Thoracic aorta (tissue), 2 donors: ENCODE data around the gene CTU2. TPM values are rescaled to one million over a fixed set of nuclear protein-coding genes. Genes with fewer than 3 reads are reported as not detected.

ENCODE experiments used
- ATAC-seq: fragments of 150-250 bp; one replicate; pipeline ENCODE4 v1.8.0; 2017; ENCODE audit warnings: low read depth; ENCODE audit not compliant: insufficient number of reproducible peaks, low FRiP score
- DNase-seq: peaks from one replicate; pipeline ENCODE4 v3.0.0-alpha.2; 2020; ENCODE audit warnings: low spot score
- H3K27ac ChIP-seq, 2 donors: fragments of 200-600 bp; sonication (generic); 1 replicate in 1 of 2; 2 replicates in 1 of 2; pipeline ENCODE4 v1.5.1; 2016; ENCODE audit warnings: mild to moderate bottlenecking in 2 of 2, moderate library complexity in 2 of 2
- H3K27me3 ChIP-seq: fragments of 200-600 bp; sonication (generic); replicated peaks from 2 replicates; pipeline ENCODE4 v1.6.0; 2016; ENCODE audit warnings: mild to moderate bottlenecking; ENCODE audit not compliant: insufficient read depth
- H3K36me3 ChIP-seq: fragments of 200-600 bp; sonication (generic); one replicate; pipeline ENCODE4 v1.5.1; 2016
- H3K4me1 ChIP-seq, 2 donors: fragments of 200-600 bp; sonication (generic); 1 replicate in 1 of 2; 2 replicates in 1 of 2; pipeline versions ENCODE4 v1.5.1 to v1.6.0; 2016; ENCODE audit warnings: low read depth in 2 of 2, mild to moderate bottlenecking in 1 of 2; ENCODE audit not compliant: control insufficient read depth in 1 of 2
- H3K4me3 ChIP-seq: fragments of 200-600 bp; sonication (generic); 2 replicates; pipeline ENCODE4 v1.5.1; 2016; ENCODE audit warnings: mild to moderate bottlenecking
- H3K9me3 ChIP-seq: fragments of 200-600 bp; sonication (generic); 2 replicates; pipeline ENCODE4 v1.5.1; 2016
- total RNA-seq, 2 donors: library from RNA; depleted of rRNA; stranded (reverse); fragments of >200 nt; gene quantifications; one replicate each; pipeline versions ENCODE4 v1.1.0 to v1.2.3, GENCODE V29; 2016
- TF ChIP-seq, protein P1 (sequence below): fragments of 200-600 bp; sonication (generic); IDR thresholded peaks from one replicate; pipeline ENCODE4 v1.5.1; 2019; ENCODE audit warnings: antibody characterized with exemption

Gene CTU2
- total RNA-seq, 2 donors from 2014 or later: 11.1 to 21.0 TPM

- no peak overlapping the region for H3K4me3 ChIP-seq
- TF ChIP-seq, protein P1, sequence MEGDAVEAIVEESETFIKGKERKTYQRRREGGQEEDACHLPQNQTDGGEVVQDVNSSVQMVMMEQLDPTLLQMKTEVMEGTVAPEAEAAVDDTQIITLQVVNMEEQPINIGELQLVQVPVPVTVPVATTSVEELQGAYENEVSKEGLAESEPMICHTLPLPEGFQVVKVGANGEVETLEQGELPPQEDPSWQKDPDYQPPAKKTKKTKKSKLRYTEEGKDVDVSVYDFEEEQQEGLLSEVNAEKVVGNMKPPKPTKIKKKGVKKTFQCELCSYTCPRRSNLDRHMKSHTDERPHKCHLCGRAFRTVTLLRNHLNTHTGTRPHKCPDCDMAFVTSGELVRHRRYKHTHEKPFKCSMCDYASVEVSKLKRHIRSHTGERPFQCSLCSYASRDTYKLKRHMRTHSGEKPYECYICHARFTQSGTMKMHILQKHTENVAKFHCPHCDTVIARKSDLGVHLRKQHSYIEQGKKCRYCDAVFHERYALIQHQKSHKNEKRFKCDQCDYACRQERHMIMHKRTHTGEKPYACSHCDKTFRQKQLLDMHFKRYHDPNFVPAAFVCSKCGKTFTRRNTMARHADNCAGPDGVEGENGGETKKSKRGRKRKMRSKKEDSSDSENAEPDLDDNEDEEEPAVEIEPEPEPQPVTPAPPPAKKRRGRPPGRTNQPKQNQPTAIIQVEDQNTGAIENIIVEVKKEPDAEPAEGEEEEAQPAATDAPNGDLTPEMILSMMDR: no peak
- DNase-seq (no peak), ATAC-seq (no peak)
- H3K4me1 ChIP-seq: no peaks in the 10 kb centered on the region
- H3K27me3 ChIP-seq: no peaks in the 10 kb centered on the region
- H3K27ac ChIP-seq: no peak overlapping the region
- no peaks in the 10 kb centered on the region for H3K9me3 ChIP-seq
- H3K36me3 ChIP-seq: peaks cover 74% of the 10 kb centered on the region
These were observed 16.6 kb downstream of the CTU2 start for GRCh38 chr16:88722784-88723506.

DNA sequence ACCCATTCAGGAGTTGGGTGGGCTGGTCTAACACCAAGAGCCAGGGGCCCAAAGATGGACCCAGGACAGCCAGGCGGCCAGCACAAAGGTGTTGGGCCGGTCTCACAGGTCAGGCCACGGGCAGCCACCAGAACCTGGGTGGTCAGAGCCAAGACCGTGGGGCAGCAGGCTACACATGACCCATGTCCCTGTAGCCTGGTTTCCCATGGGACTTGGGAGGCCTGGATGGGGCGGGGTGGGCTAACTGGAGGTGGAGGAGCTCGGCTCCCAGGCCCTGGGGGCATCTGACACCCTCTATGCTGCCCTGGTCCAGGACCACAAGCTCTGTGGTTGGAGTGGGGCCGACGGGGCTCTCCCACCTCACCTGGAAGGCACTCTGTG, 17.2 kb downstream of the CTU2 start:
- DNase-seq: no peak
- no peak for ATAC-seq
- H3K27ac ChIP-seq: no peak overlapping the region
- H3K36me3 ChIP-seq: peaks cover 70% of the 10 kb centered on the region
- H3K27me3 ChIP-seq: no peaks in the 10 kb centered on the region
- TF ChIP-seq, protein P1: no peak
- H3K4me3 ChIP-seq: no peak overlapping the region
- H3K4me1 ChIP-seq: no peaks in the 10 kb centered on the region
- H3K9me3 ChIP-seq: no peaks in the 10 kb centered on the region

DNA sequence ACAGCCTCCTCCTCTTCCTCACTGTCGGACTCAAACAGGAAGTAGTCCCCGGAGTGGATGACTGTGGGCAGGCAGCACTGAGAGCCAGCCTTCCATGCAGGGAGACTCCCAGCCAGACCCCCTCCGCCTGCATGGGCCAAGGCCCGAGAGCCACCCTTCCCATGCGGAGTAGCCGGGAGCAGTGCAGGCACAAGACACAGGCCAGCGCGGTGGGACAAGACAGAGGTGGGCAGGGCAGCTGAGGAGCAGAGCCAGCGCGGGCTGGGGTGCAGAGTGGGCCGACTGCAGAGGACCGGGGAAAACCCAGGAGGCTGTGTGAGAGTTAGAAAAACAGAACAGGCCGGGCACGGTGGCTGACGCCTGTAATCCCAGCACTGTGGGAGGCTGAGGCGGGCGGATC, 17.6 kb downstream of the CTU2 start:
- no peak overlapping the region for H3K4me3 ChIP-seq
- ATAC-seq: no peak
- no peak overlapping the region for H3K27ac ChIP-seq
- H3K36me3 ChIP-seq: peaks cover 66% of the 10 kb centered on the region
- no peaks in the 10 kb centered on the region for H3K9me3 ChIP-seq
- no peak for DNase-seq
- TF ChIP-seq, protein P1: no peak
- no peaks in the 10 kb centered on the region for H3K27me3 ChIP-seq
- H3K4me1 ChIP-seq: no peaks in the 10 kb centered on the region

- Histone ChIP-seq H3K4me3 (no peak overlapping the region), H3K27me3 (no peaks in the 10 kb centered on the region), H3K9me3 (no peaks in the 10 kb centered on the region), H3K36me3 (peaks cover 57% of the 10 kb centered on the region), H3K27ac (no peak overlapping the region), H3K4me1 (no peaks in the 10 kb centered on the region)
- no peak for ATAC-seq
- DNase-seq: no peak
- TF ChIP-seq, protein P1: no peak
These were observed 18.7 kb downstream of the CTU2 start for GRCh38 chr16:88724855-88725555.

GRCh38 chr16:88725609-88726407, 19.5 kb downstream of the CTU2 start:
- H3K27me3 ChIP-seq: no peaks in the 10 kb centered on the region
- H3K4me1 ChIP-seq: no peaks in the 10 kb centered on the region
- H3K27ac ChIP-seq: no peak overlapping the region
- ATAC-seq (no peak), DNase-seq (no peak)
- no peak overlapping the region for H3K4me3 ChIP-seq
- TF ChIP-seq, protein P1: no peak
- peaks cover 51% of the 10 kb centered on the region for H3K36me3 ChIP-seq
- H3K9me3 ChIP-seq: no peaks in the 10 kb centered on the region
